B cell (primary cell): ENCODE measurements around the gene TRNP1. TPM values are rescaled to one million over a fixed set of nuclear protein-coding genes. Genes with fewer than 3 reads are reported as not detected.

ENCODE experiments used
- ATAC-seq: fragments of 200-7000 bp; cut with Tn5 transposase; one replicate; pipeline ENCODE4 v1.10.0; 2021; ENCODE audit warnings: low read depth, mild to moderate bottlenecking, moderate number of reproducible peaks, moderate library complexity
- CTCF ChIA-PET: fragments of 350-600 bp; sonication (Branson Sonifier 250); formaldehyde crosslinking; loops from one replicate; lab custom pipeline; 2021; ENCODE audit warnings: antibody characterized with exemption, inconsistent platforms; lab: Charles Lee
- POLR2A ChIA-PET: fragments of 350-600 bp; sonication (Branson Sonifier 250); formaldehyde crosslinking; loops from one replicate; lab custom pipeline; 2021; ENCODE audit warnings: antibody characterized with exemption; lab: Charles Lee
- DNase-seq: peaks from one replicate; pipeline ENCODE4 v3.0.0; 2013
- H2AFZ ChIP-seq: 2 replicates; pipeline ENCODE4 v1.6.1; 2012; ENCODE audit warnings: mild to moderate bottlenecking, low read depth, low read length; ENCODE audit not compliant: insufficient read depth, poor library complexity, severe bottlenecking
- H3K27ac ChIP-seq, 2 donors: 1 replicate in 1 of 2; 2 replicates in 1 of 2; pipeline ENCODE4 v1.5.1; 2012 to 2013; ENCODE audit warnings: low read length in 2 of 2, mild to moderate bottlenecking in 2 of 2, moderate library complexity in 1 of 2
- H3K27me3 ChIP-seq, 4 experiments: fragments of 200-600 bp in 1 of 4; sonication (generic) in 1 of 4; replicated peaks in 1 of 4; 1 replicate in 2 of 4; 2 replicates in 2 of 4; pipeline versions ENCODE4 v1.6.1 to v1.7.0; 2013 to 2016; ENCODE audit warnings: low read length in 3 of 4, mild to moderate bottlenecking in 2 of 4, mixed read lengths in 1 of 4, moderate library complexity in 1 of 4; ENCODE audit not compliant: insufficient read depth in 4 of 4, control insufficient read depth in 3 of 4; ENCODE audit errors: control extremely low read depth in 1 of 4
- H3K36me3 ChIP-seq, 2 experiments: replicated peaks in 1 of 2; 1 replicate in 1 of 2; 2 replicates in 1 of 2; pipeline versions ENCODE4 v1.6.1 to v1.7.1; 2013; ENCODE audit warnings: low read length in 1 of 2; ENCODE audit not compliant: insufficient read depth in 2 of 2, control insufficient read depth in 1 of 2; ENCODE audit errors: control extremely low read depth in 1 of 2, extremely low read depth in 1 of 2
- H3K4me1 ChIP-seq, 2 donors: fragments of 200-600 bp in 1 of 2; sonication (generic) in 1 of 2; 1 replicate in 1 of 2; 2 replicates in 1 of 2; pipeline versions ENCODE4 v1.5.1 to v1.6.1; 2013 to 2017; ENCODE audit warnings: low read length in 2 of 2; ENCODE audit not compliant: control insufficient read depth in 2 of 2, insufficient read depth in 2 of 2
- H3K4me2 ChIP-seq: replicated peaks from 2 replicates; pipeline ENCODE3; 2012; ENCODE audit warnings: mild to moderate bottlenecking, low read depth, low read length; ENCODE audit not compliant: poor library complexity, severe bottlenecking
- H3K4me3 ChIP-seq, 5 experiments: fragments of 200-600 bp in 1 of 5; sonication (generic) in 1 of 5; 1 replicate in 3 of 5; 2 replicates in 2 of 5; pipeline versions ENCODE4 v1.5.1 to v1.7.0; 2011 to 2016; ENCODE audit warnings: low read length in 4 of 5, mild to moderate bottlenecking in 4 of 5, low read depth in 2 of 5, control low read depth in 1 of 5, moderate library complexity in 1 of 5; ENCODE audit not compliant: insufficient read depth in 1 of 5; ENCODE audit errors: control extremely low read depth in 1 of 5, extremely low read depth in 1 of 5
- H3K79me2 ChIP-seq: fragments of 200-600 bp; sonication (generic); one replicate; pipeline ENCODE4 v1.6.0; 2016; ENCODE audit warnings: low read length; ENCODE audit not compliant: control insufficient read depth, insufficient read depth
- H3K9ac ChIP-seq: fragments of 200-600 bp; sonication (generic); 2 replicates; pipeline ENCODE4 v1.6.1; 2017; ENCODE audit warnings: mild to moderate bottlenecking, low read length, moderate library complexity
- H3K9me3 ChIP-seq, 3 donors: one replicate each; pipeline versions ENCODE4 v1.6.1 to v1.7.1; 2013; ENCODE audit warnings: low read length in 2 of 3; ENCODE audit not compliant: control insufficient read depth in 2 of 3, insufficient read depth in 1 of 3; ENCODE audit errors: control extremely low read depth in 1 of 3
- H4K20me1 ChIP-seq: 2 replicates; pipeline ENCODE4 v1.6.0; 2012; ENCODE audit warnings: mild to moderate bottlenecking, low read length; ENCODE audit not compliant: insufficient read depth, control insufficient read depth, poor library complexity, severe bottlenecking
- H3K27ac Mint-ChIP-seq: one replicate; pipeline ENCODE4 v1.8.0; 2021; ENCODE audit warnings: mixed read lengths
- H3K27me3 Mint-ChIP-seq: one replicate; pipeline ENCODE4 v1.8.0; 2021; ENCODE audit warnings: mixed read lengths
- H3K4me1 Mint-ChIP-seq: one replicate; pipeline ENCODE4 v1.8.0; 2021; ENCODE audit warnings: mixed read lengths
- H3K4me3 Mint-ChIP-seq: one replicate; pipeline ENCODE4 v1.8.0; 2021; ENCODE audit warnings: mixed read lengths
- H3K9me3 Mint-ChIP-seq: one replicate; pipeline ENCODE4 v1.8.0; 2022; ENCODE audit warnings: mixed read lengths; ENCODE audit not compliant: insufficient read depth
- EZH2 ChIP-seq: IDR thresholded peaks from 2 replicates; pipeline ENCODE4 v1.6.1; 2012; ENCODE audit warnings: borderline replicate concordance, low read depth, mild to moderate bottlenecking, moderate library complexity, low read length; ENCODE audit not compliant: insufficient read depth, poor library complexity, severe bottlenecking
- whole genome bisulfite sequencing: methylation state at CpG from one replicate; pipeline ENCODE4 v1.1.5; 2013; ENCODE audit warnings: missing lambda C conversion rate; ENCODE audit not compliant: insufficient coverage; 5-methylcytosine and 5-hydroxymethylcytosine counted together
- intact Hi-C: fragments of 100-400 bp; cut with micrococcal nuclease; formaldehyde crosslinking; loops from one replicate; pipeline ENCODE4 v1.10.0; 2022
- polyA plus RNA-seq: library from polyadenylated mRNA; depleted of rRNA; stranded (reverse); fragments of >200 nt; gene quantifications from 2 replicates; pipeline ENCODE4 v1.2.3, GENCODE V29; 2012
- total RNA-seq, 2 donors: library from RNA; stranded (reverse); fragments of 120-200 nt in 1 of 2; gene quantifications; 1 replicate in 1 of 2; 2 replicates in 1 of 2; pipeline versions ENCODE4 v1.2.3 to v1.2.4, GENCODE V29; 2013 to 2022
- TF ChIP-seq, protein P1 (sequence below): fragments of 200-600 bp; IDR thresholded peaks from one replicate; pipeline ENCODE4 v1.8.0; 2022; ENCODE audit warnings: antibody characterized with exemption, mild to moderate bottlenecking

Gene TRNP1
- total and polyA plus RNA-seq, 2 donors (not counting 1 experiment from before 2014, with no cell fraction given) = 0.54 to 2.3 TPM

GRCh38 chr1:27003745-27004470 is 10.4 kb downstream of the TRNP1 start:
- Histone ChIP-seq H3K4me2 (no peak overlapping the region), H3K36me3 (no peaks in the 10 kb centered on the region), H2AFZ (no peak overlapping the region), H3K4me3 (no peak overlapping the region), H3K4me1 (peaks cover 21 to 23% of the 10 kb centered on the region in 2 donors), H4K20me1 (no peaks in the 10 kb centered on the region), H3K79me2 (no peaks in the 10 kb centered on the region), H3K9me3 (no peaks in the 10 kb centered on the region), H3K27ac (no peak overlapping the region), H3K9ac (no peak overlapping the region), H3K27me3 (no peaks in the 10 kb centered on the region)
- H3K27me3 Mint-ChIP-seq = peaks cover 3% of the 10 kb centered on the region
- ChIA-PET POLR2A (interaction anchor here (0.6 kb wide), 1 partner anchor 32 kb away, joined by 6 read pairs; no protein-coding TSS in a partner anchor), CTCF (interaction anchor here (1.3 to 2.1 kb wide), 2 partner anchors 10 to 42 kb away, joined by 4 to 7 read pairs; no protein-coding TSS in a partner anchor)
- H3K9me3 Mint-ChIP-seq = no peaks in the 10 kb centered on the region
- ATAC-seq = no peak
- WGBS = 90% methylated on average over 3 of the region's 7 CpGs
- H3K27ac Mint-ChIP-seq = no peak overlapping the region
- intact Hi-C loops = no loop called here
- no peak for DNase-seq
- H3K4me3 Mint-ChIP-seq = no peak overlapping the region
- H3K4me1 Mint-ChIP-seq = peaks cover 23% of the 10 kb centered on the region
- TF ChIP-seq, protein P1, sequence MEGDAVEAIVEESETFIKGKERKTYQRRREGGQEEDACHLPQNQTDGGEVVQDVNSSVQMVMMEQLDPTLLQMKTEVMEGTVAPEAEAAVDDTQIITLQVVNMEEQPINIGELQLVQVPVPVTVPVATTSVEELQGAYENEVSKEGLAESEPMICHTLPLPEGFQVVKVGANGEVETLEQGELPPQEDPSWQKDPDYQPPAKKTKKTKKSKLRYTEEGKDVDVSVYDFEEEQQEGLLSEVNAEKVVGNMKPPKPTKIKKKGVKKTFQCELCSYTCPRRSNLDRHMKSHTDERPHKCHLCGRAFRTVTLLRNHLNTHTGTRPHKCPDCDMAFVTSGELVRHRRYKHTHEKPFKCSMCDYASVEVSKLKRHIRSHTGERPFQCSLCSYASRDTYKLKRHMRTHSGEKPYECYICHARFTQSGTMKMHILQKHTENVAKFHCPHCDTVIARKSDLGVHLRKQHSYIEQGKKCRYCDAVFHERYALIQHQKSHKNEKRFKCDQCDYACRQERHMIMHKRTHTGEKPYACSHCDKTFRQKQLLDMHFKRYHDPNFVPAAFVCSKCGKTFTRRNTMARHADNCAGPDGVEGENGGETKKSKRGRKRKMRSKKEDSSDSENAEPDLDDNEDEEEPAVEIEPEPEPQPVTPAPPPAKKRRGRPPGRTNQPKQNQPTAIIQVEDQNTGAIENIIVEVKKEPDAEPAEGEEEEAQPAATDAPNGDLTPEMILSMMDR = no peak
- no peak for TF ChIP-seq EZH2
